Epithelial cell of esophagus (primary cell): ENCODE data around the gene CDK12.
"Not testable (repeated sequence)": the region's sequence is repeated elsewhere in the genome, so short reads cannot be mapped to it uniquely, and the experiment has no call there.

ENCODE experiments used
- DNase-seq: peaks from one replicate; pipeline ENCODE4 v3.0.0; 2010; ENCODE audit warnings: low read depth
- H3K4me3 ChIP-seq: 2 replicates; pipeline ENCODE4 v1.5.1; 2011; ENCODE audit warnings: mild to moderate bottlenecking, low read length, control low read depth
- CTCF ChIP-seq: IDR thresholded peaks from 2 replicates; pipeline ENCODE4 v1.5.1; 2011; ENCODE audit warnings: low read depth, mild to moderate bottlenecking, low read length, control low read depth, inconsistent platforms; ENCODE audit not compliant: insufficient read depth; ENCODE audit errors: missing control alignments

The CDK12 gene

GRCh38 chr17:39530513-39530912, 69.2 kb downstream of the CDK12 start:
- DNase-seq: no peak
- H3K4me3 ChIP-seq: no peak overlapping the region
- TF ChIP-seq CTCF: no peak

- no peak for TF ChIP-seq CTCF
- DNase-seq: no peak
- H3K4me3 ChIP-seq: no peak overlapping the region
Measured at GRCh38 chr17:39531252-39531651, 70.0 kb downstream of the CDK12 start.

GRCh38 chr17:39533891-39534290, 72.6 kb downstream of the CDK12 start:
- DNase-seq: peak; percentile 34
- TF ChIP-seq CTCF: no peak
- no peak overlapping the region for H3K4me3 ChIP-seq

- no peak for DNase-seq
- no peak for TF ChIP-seq CTCF
- no peak overlapping the region for H3K4me3 ChIP-seq
Measured at GRCh38 chr17:39534768-39535405, 73.6 kb downstream of the CDK12 start.

- TF ChIP-seq CTCF: no peak
- H3K4me3 ChIP-seq: no peak overlapping the region
- DNase-seq: no peak
Measured at GRCh38 chr17:39536468-39536867, 75.2 kb downstream of the CDK12 start.

GRCh38 chr17:39537364-39537763, 76.1 kb downstream of the CDK12 start:
- not testable (repeated sequence) for H3K4me3 ChIP-seq, DNase-seq

GRCh38 chr17:39538866-39539265, 77.6 kb downstream of the CDK12 start:
- no peak for TF ChIP-seq CTCF
- no peak overlapping the region for H3K4me3 ChIP-seq
- DNase-seq: peak; percentile 20

- no peak for TF ChIP-seq CTCF
- H3K4me3 ChIP-seq: no peak overlapping the region
- DNase-seq: no peak
Measured at GRCh38 chr17:39540611-39541010, 79.3 kb downstream of the CDK12 start.
